Gastroesophageal sphincter (tissue), 3 donors: ENCODE results near the gene MPHOSPH8.

ENCODE experiments used
- CTCF ChIP-seq, 4 experiments: fragments of 200-600 bp in 2 of 4; fragments of 450-650 bp in 2 of 4; sonication (generic) in 1 of 4; IDR thresholded peaks; one replicate each; pipeline ENCODE4 v1.5.1; 2017 to 2019; ENCODE audit warnings: antibody characterized with exemption in 4 of 4, mild to moderate bottlenecking in 2 of 4, moderate library complexity in 2 of 4
- EP300 ChIP-seq: sonication (generic); formaldehyde crosslinking; IDR thresholded peaks from one replicate; pipeline ENCODE4 v1.6.1; 2017; ENCODE audit warnings: antibody characterized with exemption, mild to moderate bottlenecking
- POLR2A ChIP-seq, 2 donors: fragments of 450-650 bp; IDR thresholded peaks; one replicate each; pipeline ENCODE4 v1.6.1; 2017; ENCODE audit warnings: antibody characterized with exemption in 2 of 2, mild to moderate bottlenecking in 2 of 2, moderate library complexity in 1 of 2
- POLR2AphosphoS5 ChIP-seq: sonication (generic); formaldehyde crosslinking; IDR thresholded peaks from one replicate; pipeline ENCODE4 v1.6.1; 2017; ENCODE audit warnings: antibody characterized with exemption

- TF ChIP-seq CTCF (IDR thresholded peaks at IDR 0.05) (no peak), EP300 (no peak), POLR2A (IDR thresholded peaks at IDR 0.05) (no peak), POLR2AphosphoS5 (no peak)
These were observed 17.3 kb downstream of the MPHOSPH8 start for GRCh38 chr13:19650742-19651141.
